Mesothelial cell of epicardium (in vitro differentiated cells): ENCODE measurements around the gene GATAD2B. TPM values are rescaled to one million over a fixed set of nuclear protein-coding genes. Genes with fewer than 3 reads are reported as not detected.
A peak's percentile ranks its signal among the peaks of the same experiment; 100 is the strongest.

Experiments
- DNase-seq, 2 experiments: peaks; one replicate each; pipeline ENCODE4 v3.0.0; 2021; ENCODE audit warnings: low spot score in 2 of 2; ENCODE audit not compliant: unreplicated experiment in 2 of 2
- H3K27ac Mint-ChIP-seq: 2 replicates; pipeline ENCODE4 v1.8.0; 2021; ENCODE audit warnings: mixed read lengths
- H3K27me3 Mint-ChIP-seq: 2 replicates; pipeline ENCODE4 v1.8.0; 2021; ENCODE audit warnings: low read depth, mixed read lengths
- H3K36me3 Mint-ChIP-seq: 2 replicates; pipeline ENCODE4 v1.8.0; 2021; ENCODE audit warnings: mixed read lengths
- H3K4me1 Mint-ChIP-seq: 2 replicates; pipeline ENCODE4 v1.8.0; 2021; ENCODE audit warnings: mixed read lengths
- H3K4me3 Mint-ChIP-seq: 2 replicates; pipeline ENCODE4 v1.8.0; 2021; ENCODE audit warnings: mild to moderate bottlenecking, moderate library complexity, mixed read lengths
- H3K9me3 Mint-ChIP-seq: 2 replicates; pipeline ENCODE4 v1.8.0; 2021; ENCODE audit warnings: mixed read lengths
- CTCF ChIP-seq: fragments of 200-600 bp; sonication (generic); IDR thresholded peaks from one replicate; pipeline ENCODE4 v1.5.0; 2021; ENCODE audit warnings: antibody characterized with exemption; ENCODE audit not compliant: unreplicated experiment
- total RNA-seq: library from RNA; stranded (reverse); gene quantifications from 3 replicates; pipeline ENCODE4 v1.2.1, GENCODE V29; 2021

The GATAD2B gene
- total RNA-seq, 1 donor from 2014 or later: 77.3 TPM

GRCh38 chr1:153872331-153872730 lies 50.4 kb downstream of the GATAD2B start:
- no peak for TF ChIP-seq CTCF
- DNase-seq: no peak
- H3K4me1 Mint-ChIP-seq: no peaks in the 10 kb centered on the region
- H3K27me3 Mint-ChIP-seq: no peaks in the 10 kb centered on the region
- no peak overlapping the region for H3K4me3 Mint-ChIP-seq
- H3K9me3 Mint-ChIP-seq: peaks cover 5% of the 10 kb centered on the region
- peaks cover 18% of the 10 kb centered on the region for H3K36me3 Mint-ChIP-seq
- peak overlapping the region; percentile 34 for H3K27ac Mint-ChIP-seq

- Mint-ChIP-seq H3K27ac (no peak overlapping the region), H3K4me1 (peaks cover 11% of the 10 kb centered on the region), H3K4me3 (no peak overlapping the region), H3K36me3 (peaks cover 14% of the 10 kb centered on the region), H3K27me3 (no peaks in the 10 kb centered on the region), H3K9me3 (peaks cover 5% of the 10 kb centered on the region)
- DNase-seq: no peak
- no peak for TF ChIP-seq CTCF
These were observed 53.3 kb downstream of the GATAD2B start for GRCh38 chr1:153869486-153869885.

- DNase-seq: no peak
- H3K9me3 Mint-ChIP-seq: peaks cover 5% of the 10 kb centered on the region
- H3K27ac Mint-ChIP-seq: peak overlapping the region; percentile 48
These were observed 56.5 kb downstream of the GATAD2B start for GRCh38 chr1:153866045-153866850.

GRCh38 chr1:153860285-153860684 lies 62.5 kb downstream of the GATAD2B start:
- Mint-ChIP-seq H3K4me3 (no peak overlapping the region), H3K36me3 (peaks cover 15% of the 10 kb centered on the region), H3K27ac (no peak overlapping the region), H3K27me3 (no peaks in the 10 kb centered on the region), H3K9me3 (no peaks in the 10 kb centered on the region), H3K4me1 (peaks cover 3% of the 10 kb centered on the region)
- DNase-seq: no peak
- no peak for TF ChIP-seq CTCF

More at GRCh38 chr1:153866045-153866850, 56.5 kb downstream of the GATAD2B start:
- Mint-ChIP-seq H3K27me3 (no peaks in the 10 kb centered on the region), H3K4me3 (no peak overlapping the region), H3K4me1 (peaks cover 14% of the 10 kb centered on the region), H3K36me3 (peaks cover 15% of the 10 kb centered on the region)
- TF ChIP-seq CTCF: no peak

DNA sequence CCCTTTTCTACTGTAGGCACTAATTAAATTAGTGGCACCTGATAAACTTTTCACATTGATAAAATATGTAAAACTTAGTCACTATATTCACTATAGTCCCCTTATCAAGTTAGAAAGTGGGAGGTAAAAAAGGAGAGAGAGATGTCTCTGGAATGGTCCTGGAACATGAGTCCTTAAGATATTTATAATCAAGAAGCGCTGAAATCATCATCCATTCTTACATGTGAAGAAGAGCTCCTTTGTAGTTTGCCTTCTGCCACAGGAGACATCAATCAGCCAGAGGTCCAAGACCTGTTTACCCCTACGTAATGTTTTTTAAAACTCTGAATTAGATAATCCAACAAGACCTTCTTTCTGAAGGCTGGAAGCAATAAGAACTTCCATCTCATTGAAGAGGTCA lies 65.3 kb downstream of the GATAD2B start:
- Mint-ChIP-seq H3K36me3 (peaks cover 25% of the 10 kb centered on the region), H3K9me3 (no peaks in the 10 kb centered on the region)
- no peak for TF ChIP-seq CTCF

More for the DNA sequence above, 65.3 kb downstream of the GATAD2B start:
- H3K4me3 Mint-ChIP-seq: no peak overlapping the region
- H3K4me1 Mint-ChIP-seq: peaks cover 3% of the 10 kb centered on the region
- no peaks in the 10 kb centered on the region for H3K27me3 Mint-ChIP-seq
- no peak overlapping the region for H3K27ac Mint-ChIP-seq
- DNase-seq: no peak
